ENCODE results near the gene SLC41A3.

SLC41A3 gene

DNA sequence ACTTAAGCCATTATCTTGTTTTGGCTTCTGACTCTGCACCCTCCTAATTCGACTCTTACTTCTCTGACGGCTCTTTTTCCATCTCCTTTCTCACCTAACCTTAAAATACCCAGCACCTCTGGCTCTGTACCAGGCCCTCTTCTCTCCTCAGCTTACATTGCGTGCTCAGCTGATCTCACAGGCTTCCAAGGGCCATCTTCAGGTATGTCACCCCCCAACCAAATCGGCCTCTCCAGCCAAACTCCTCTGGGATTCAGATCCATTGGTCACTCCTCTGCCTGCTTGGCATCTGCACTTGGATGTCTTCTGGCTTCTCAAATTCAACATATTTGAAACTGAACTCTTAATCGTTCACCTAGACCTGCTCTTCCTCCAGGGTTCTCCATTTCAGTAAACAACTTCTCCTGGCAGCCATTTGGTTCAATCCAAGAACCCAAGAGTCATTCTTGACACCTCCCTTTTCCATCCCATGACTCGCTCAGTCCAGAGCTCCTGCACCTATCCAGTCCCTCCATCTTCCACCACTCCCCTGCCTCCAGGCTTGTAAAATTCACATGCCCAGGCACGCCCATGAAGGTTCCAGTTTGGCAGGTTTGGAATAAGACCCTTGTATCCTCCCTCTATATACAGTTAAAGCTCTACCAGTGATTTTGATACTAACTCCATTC is 35.2 kb upstream of the SLC41A3 start:
- no peak for DNase-seq

DNA sequence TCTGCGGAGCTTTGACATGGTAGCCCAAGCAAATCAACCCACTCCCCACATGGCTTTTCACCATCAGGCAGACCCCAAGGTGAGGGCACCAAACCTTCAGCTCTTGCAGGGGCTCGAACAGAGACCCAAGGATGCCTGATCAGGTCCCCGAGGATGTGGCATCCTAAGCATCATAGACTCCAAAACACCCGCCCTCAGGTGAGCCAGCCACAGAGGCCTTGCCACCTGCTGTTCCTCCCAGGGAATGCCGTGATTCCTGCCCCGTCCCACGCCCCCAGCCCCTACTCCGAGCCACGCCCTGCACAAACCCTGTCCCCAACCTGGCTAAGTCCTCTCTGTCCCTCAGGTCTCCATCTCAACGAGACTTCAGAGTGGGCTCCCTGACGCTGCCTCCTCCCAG is 34.7 kb upstream of the SLC41A3 start:
- DNase-seq = no peak

DNA sequence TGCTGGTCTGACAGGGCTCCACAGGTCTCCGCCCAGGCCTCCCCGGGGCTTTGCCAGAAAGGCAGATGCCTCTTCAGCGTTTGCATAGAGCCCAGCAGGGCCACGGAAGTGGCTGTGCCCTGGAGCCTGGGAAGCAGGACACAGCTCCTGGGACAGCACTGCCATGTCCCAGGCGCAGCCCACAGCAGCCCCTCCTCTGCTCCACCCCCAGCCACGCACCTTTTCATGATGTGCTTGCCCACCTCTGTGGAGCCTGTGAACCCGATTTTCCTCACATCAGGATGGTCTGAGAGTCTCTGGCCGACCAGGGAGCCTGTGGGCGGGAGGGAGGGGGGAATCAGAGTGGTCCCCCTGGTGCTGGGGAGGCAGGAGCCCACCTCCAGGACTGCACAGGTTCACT is 33.9 kb upstream of the SLC41A3 start:
- no peak for DNase-seq

DNA sequence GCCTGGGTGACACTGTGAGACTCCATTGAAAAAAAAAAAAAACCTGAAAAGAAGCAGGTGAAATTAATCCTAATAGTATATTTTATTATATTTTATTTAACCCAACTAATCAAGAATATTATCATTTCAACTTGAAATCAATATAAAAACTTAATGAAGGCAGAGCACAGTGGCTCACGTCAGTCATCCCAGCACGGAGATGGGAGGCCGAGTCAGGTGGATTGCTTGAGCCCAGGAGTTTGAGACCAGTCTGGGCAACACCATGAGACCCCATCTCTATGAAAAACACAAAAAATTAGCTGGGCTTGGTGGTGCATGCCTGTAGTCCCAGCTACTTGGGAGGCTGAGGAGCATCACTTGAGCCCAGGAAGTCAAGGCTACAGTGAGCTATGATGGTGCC is 33.3 kb upstream of the SLC41A3 start:
- DNase-seq = no peak

DNA sequence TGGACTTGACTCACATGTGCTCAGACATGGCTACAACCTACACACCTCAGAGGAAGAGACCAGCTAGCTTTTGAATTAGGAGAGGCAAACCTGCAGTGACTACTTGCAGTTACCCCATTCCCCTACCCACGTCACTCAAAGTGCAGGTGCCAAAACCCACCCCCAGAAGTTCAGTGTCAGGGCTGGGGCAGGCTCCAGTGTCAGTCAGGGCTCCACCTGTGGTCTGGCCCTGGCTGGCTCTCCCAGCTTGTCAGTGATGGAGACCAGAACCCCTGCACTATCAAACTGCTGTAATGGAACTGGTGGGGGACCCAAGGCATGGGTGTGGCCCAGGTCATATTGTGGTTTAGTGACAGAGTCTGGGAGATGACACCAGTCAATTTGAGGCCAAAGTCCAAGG is 32.6 kb upstream of the SLC41A3 start:
- no peak for DNase-seq

DNA sequence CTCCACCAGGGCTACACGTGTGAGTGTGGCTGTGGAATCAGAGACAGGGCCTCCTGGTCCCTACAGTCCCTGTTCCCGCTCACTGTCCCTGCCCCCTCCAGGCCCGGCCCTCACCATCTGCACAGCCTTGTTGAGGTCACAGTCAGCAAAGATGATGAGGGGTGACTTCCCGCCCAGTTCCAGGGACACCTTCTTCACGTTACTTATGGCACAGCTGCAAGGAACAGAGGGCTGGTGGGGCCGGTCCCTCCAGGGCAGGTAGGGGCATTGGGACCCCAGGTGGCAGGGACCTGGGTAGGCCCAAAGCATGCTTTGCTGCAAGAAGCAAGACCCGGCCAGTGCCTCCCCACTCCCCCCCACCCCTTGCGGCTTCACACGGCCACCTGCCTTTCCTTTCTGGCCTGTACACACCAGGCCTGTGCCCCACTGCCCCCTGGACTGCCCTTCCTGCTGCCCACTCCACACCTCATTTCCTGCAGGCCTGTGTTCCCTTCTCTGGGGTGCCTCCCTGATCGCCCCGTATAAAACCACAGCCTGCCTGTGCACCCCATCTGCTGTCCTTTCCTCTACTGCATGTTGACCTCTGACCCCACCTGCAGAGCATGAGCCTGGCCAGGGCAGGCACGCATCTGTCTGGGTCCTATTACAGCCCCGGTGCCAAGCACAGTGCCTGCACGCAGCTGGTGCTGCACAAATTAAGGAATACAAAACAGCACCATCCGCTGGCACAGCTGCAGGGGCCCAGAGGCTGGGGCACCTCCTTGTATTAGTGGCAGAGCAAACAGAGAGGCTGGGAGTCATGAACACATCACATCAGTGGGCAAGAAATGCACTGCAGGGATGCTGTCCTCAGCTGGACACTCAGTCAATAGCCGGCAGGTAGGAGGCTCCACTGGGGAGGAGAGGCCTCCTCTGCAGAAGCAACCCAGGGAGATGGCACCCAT is 30.8 kb upstream of the SLC41A3 start:
- DNase-seq = no peak

DNA sequence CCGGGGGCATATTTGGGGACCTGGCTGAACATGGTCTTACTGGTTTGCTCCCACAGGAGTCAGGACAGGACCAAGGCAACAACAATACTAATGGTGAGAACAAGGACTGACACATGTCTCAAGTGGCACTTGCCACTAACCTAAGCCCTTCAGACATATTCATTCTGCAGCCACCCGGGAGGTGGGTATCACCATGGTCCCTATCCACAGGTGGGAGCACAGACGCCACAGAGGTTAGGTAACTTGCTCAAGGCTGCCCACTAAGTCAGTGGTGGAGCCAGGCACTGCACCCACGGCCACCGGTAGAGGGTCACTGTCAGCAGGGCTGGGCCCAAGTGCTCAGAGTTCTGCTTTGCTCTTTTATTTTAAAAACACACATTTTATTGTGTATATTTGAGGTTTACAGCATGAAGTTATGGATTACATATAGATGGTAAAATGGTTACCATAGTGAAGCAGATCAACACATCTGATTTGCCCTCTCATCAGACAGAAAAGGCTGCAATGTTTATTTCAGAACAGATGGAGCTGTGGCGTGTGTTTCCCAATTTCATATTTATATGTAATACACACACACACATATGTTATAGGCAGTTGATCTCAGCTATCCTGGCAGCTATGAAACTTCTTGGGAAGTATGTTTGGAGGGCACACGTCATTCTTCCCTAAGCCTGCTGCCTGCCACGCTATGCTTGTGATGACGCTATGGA is 30.0 kb upstream of the SLC41A3 start:
- DNase-seq = no peak

DNA sequence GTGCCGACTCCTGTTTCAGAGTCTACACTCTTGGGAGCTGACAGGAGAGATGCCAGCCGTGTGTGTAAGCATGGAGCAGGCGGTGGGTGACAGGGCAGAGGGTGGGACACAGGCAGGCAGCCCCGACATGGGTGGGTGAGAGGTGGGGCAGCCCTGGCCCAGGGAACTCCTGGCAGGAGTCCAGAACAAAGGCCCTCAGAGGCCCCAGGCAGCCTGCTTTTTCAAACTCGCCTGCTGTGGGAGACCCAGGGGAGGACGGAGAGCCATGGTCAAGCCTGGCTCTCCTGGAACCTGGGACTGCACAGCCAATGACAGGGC is 29.3 kb upstream of the SLC41A3 start:
- DNase-seq = no peak

DNA sequence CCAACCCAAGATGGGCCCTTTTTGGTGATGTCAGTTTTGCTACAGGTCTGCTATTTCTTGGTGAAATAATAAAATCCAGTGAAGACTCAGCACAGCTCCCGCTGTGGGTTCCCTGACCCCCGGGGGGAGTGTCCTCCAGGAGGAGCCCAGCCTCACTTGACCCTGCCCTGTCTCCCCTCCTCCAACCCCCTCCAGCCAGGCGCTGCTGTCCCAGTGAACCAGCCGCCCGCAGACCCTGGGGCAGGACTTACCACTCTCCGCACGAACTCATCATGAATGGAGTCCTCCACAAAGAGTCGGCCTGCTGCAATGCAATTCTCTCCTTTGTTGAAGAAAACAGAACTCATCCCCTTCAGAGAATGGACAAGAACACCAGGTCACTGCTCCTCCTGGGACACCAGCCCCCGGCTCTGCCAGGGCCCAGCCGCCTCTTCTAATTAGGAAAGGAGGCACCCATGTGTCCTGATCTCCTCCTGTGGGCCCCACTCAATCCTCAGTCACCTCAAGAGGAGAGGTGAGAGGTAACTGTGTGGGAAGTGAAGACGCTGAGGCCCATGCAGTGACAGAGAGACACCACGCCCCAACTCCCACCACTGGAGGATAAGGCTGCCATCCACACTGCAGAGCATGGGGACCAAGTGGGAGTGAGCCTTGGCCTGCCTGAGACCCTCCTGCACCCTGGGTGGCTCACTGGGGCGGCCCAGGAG is 28.8 kb upstream of the SLC41A3 start:
- DNase-seq = no peak

DNA sequence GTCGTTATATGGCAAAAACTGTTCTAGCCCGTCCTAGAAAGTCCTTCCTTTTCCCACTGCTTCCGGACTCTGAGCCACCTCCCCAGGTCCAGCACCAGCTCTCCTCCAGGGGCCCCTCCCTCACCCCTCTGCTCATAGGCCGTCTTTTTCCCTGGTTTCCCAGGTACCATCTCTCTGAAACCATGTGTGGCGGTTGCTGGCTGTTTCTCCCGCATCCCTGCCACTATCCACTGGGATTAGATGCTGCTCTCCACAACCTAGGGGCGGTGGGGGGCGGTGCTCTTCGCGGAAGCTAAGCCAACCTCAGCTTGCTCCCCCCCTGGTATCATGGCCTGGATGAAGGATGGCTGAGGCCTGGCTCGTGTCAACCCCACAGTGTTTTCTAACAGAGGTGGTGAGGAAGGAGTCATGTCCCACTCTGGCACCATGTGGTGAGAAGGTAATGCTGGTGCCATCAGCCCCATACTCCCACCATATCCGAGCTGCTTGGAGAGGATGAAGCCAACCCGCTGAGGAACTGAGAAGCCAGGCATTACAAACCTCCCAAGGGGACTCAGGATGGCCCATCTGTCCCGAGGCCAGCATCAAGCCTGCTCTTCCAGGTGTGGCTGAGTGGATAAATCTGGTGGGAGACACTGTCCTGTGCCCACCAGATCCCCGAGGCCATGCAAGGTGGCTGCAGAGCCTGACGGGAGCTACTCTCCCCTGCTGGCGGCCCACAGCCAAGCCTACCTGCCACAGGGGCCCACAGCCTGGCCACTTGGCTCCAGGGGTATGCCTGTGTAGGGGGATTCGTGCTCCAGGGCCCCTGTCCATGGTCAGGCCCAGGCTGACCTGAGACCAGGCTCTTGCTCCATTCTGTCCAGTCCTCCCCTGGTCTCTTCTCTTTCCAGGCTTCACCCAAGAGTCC is 27.9 kb upstream of the SLC41A3 start:
- DNase-seq = no peak

DNA sequence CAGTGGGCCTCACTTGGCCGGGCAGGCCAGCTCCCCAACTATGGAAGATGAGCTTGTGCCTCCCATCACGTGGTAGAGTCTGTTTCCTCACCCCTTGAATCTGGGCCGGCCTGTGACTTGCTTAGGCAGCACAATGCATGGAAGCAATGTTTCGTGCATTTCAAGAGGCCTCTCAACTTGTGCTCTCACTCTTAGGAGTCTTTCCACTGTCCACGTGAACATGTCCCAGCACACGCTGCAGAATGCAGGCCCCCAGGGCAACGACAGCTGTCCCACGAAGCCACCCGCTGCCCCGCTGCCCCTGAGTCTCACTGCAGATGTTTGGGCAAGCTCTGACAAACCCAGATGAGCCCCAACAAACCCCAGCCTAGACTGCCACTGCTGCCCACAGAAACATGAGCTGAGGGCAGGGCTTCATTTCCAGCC is 27.2 kb upstream of the SLC41A3 start:
- DNase-seq = no peak

DNA sequence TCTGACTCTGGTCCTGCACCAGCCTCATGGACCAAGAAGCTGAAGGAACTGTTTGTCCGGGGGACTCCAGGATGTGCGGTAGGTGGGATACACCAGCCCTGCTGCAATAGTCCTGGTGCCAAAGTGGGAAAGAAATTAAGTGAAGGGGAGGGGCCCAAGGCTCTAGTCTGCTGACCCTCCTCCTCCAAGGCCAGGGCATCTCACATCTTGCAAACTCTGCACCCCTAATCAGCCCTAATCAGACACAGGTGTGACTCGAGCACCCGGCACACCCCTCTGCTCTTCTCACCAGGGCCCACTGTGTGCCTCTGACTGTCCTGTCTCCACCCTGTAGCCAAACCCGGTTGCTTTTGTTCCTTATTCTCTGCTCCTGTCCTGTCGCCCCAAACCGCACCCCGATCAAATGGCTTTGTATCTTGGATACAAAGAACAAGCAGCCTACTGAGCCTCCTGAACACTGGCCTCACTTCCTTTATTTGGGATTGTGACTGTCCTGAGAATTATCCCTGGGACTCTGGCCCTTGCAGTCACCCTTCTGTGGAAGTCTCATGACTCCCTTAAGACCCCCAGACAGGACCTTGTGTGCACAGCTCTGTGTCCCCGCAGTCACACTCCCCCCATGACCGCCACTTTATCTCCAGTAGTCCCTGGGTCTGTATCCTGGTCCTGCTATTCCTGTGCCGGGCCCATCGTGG is 26.7 kb upstream of the SLC41A3 start:
- no peak for DNase-seq

DNA sequence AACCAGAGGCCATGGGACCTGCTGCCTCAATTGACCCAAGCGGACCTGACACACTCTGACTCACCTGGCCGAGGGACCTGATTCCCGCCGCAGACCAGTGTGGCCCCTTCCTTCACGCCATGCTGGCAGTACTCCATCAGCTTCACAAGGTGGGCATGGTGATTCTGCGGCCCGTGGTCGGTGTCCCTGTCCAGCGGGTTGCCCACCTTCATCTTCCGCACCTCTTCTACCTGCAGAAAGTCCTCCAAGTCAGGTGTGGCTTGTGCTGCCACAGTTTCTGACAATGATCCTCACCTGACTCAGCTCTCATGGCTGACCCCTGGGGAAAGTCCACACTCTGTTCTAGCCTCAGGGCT is 25.9 kb upstream of the SLC41A3 start:
- no peak for DNase-seq

DNA sequence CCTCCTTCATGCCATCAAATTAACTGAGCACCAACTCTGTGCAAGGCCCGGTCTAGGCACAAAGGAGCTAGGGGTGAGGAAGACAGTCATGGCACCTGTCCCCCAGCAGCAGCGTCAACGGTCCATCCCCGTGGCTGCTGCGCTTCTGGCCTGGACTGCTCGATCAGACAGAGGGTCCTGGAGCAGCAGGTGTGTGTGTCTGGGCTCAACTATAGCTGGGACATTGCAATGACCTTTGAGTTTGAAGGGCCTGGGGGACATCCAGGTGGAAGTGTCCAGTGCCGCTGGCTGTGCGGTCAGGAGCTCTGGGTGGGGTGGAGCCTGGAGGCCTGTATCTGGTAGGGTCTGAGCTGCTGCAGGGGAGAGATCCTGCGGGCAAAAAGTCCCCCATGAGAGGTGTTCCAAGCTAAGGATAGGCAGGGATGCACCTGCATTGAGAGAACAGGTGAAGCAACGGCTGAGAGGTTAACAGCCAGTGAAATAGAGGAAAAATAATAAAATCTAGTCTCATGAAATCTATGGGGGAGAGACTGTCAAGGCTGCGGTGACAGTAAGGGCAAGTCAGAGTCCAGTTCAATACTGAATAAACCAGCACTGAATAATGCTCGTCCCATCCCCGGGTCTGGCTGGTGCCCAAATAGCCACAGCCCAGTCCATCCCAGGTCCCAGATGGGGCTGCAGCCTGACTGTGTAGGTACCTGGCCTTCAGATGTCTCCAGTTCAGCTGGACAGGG is 25.4 kb upstream of the SLC41A3 start:
- DNase-seq = no peak

DNA sequence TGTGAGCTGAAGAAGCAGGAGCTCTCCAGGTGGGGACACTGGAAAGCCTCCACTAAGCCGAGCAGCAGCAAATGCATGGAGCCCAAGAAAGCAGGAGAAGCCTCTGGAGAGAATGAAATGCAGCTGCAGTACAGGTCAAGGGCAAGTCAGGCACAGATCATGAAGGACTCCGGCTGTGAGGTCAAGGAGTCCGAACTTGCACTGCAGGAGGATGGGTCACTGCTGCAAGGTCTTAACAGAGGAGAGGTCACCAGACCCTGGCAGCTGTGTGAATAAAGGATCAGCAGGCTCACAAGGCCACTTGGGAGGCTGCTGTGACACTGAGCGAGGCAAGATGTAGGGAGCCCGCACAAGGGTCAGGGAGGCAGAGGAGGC is 24.7 kb upstream of the SLC41A3 start:
- DNase-seq = no peak

DNA sequence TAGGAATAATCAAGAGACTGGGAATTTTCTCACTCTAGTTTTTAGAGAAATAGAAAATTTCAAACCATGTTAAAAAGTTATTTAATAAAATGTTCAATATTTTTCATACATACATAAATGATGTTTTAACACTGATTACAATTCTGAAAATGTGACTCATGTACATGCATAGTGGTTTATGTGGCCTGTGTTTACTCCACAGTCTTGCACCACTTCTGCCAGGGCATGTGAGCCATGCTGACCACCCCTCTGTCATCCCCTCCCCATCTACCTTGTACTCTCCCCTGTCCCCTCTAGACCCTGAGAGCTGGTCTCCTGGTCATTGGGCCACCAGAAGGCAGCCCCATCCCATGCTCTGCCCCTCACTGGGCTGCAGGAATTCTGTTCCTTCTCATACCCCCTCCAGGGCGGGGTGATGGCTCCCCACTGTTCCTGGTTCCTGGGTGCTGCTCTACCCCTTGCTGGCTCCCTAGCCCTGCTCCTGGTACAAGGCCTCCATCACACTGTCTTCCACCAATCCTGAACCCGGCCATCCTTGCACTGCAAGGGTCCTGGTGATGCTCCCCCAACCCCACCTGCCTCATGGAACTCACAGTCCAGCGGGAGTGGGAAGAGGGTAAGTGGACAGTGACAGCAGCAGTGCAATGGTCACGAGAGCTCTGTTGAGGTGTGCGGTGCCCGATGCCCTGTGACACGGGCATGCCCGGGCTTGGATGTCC is 24.2 kb upstream of the SLC41A3 start:
- DNase-seq = no peak

DNA sequence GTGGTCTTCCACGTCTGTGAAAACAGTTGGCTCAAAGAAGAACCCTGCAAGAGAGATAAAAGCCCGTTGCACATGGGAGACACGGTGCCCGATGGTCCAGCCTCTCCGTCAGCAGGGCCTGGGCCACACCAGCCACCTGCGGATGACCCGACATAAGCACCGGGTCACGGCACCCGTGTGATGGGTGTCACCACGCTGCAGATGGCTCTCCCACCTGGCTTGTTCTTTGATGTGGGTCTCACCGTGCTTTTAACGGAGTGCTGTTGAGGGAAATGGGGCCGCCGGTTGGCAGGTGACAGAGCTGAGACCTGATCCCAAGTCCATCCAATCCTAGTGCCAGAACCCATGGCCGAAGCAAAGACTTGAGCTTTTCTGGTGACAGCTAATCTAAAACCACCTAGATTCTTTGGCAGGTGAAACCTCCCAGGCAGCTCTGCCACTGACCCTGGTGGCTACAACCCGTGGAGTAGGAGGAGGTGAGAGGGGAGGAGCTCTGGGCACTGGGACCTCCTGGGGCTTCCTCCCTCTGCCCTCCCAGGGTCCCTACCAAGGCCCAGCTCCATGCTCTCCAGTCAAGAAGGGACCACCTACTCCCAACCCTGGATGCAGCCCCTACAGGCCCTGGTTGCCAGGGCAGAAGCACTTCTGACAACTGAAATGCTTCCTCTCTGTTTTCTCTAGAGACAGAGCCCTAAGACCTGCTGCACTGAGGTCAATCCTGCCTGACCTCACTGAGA is 23.4 kb upstream of the SLC41A3 start:
- DNase-seq = no peak

DNA sequence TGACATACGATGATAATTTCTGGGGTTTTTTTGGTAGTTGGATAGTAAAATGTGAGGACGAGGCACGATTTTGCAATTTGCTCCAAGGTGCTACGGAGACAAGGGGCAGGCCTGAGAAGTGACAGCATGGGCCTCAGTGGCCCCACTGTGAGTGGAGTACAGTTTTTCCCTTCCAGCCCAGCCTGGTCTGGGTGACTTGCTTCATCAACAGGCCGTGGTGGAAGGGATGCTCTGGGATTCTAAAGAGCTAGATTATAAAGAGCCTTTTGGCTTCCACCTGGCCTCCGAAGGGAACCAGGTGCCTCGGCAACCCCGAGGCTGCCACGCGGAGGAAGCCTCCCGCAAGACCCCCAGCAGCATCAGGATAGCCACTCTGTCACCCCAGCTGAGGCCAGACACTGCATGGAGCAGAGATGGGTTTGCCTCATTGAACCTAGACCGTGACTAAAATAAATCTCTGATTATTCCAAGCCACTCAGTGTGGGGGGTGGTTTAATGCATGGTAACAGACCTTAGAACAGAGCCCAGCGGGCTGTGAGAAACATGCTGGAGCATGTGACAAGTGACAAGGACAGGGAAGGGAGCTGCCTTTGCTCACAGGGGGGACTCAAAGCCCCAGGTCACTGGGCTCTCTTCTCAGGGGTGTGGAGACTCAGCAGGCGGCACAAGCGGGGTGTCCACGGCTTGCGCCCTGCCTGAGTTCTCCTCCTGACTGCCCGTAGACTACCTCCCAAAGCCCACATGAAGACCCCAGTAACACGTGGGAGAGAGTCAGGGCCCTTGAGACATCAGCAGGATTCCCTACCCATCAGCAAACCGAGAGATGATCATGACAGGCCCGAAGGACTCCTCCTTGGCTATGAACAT is 22.6 kb upstream of the SLC41A3 start:
- no peak for DNase-seq
